Measurements from ENCODE around the gene SLC6A20. TPM values are rescaled to one million over a fixed set of nuclear protein-coding genes. Genes with fewer than 3 reads are reported as not detected.

SLC6A20 gene
- total RNA-seq, 1 donor from 2014 or later = not detected

DNA sequence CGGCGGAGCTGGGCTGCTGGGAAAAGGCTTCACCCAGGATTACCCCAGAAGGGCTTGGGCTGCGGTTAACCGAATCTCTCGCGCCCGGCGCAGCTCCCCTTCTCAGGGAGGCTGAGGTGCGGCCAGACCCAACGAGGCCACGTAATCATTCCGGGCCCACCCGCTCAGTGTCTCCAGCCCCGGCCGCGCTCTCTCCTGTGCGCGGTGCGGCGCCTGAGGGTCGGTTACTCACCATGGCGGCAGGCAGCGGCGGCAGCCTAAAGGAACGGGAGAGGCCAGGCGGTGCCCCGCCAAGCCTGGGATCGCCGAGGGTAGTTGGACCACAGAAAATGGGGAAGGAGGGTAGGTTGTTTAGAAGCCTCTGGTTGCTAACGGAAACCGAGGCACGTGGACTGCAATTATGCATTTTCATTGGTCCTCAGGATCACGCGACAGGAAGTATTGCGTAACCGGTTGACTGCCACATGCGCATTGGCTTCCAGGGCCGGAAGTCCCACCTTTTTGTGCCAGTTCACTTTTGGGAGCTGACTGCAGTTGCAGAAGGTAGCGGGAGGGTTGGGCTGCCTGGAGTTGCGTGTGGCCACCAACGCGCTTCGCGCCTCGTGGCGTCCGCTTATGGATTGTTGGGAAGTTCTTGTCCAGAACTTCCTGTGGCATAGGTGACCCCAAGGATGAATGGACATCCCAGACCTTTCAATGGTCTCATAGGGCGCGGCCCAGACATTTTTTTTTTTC, 45.6 kb upstream of the SLC6A20 start, which contains the start of gene LZTFL1:
Gene LZTFL1 (minus strand): TSS at position 363 of the 735 bp plus-strand sequence. CDS start 128 bp downstream, at position 235.
- no peaks in the 10 kb centered on the region for H3K4me1 ChIP-seq
- Mint-ChIP-seq H3K27ac (peak within 1 kb of the TSS; percentile 58), H3K4me3 (peak within 1 kb of the TSS; percentile 94), H3K36me3 (no peaks in the 10 kb centered on the region), H3K27me3 (ENCODE audit: insufficient read depth, low read depth) (no peaks in the 10 kb centered on the region), H3K9me3 (no peaks in the 10 kb centered on the region), H3K4me1 (peaks cover 7% of the 10 kb centered on the region)
- H4K20me1 ChIP-seq (ENCODE audit: low read depth) = no peaks in the 10 kb centered on the region
- no peak within 1 kb of the TSS for H3K27ac ChIP-seq
- peak within 1 kb of the TSS; percentile 90 for H3K4me2 ChIP-seq
- no peaks in the 10 kb centered on the region for H3K9me3 ChIP-seq (ENCODE audit: low read depth)
- peaks cover 45% of the 10 kb centered on the region for H3K27me3 ChIP-seq
- H2AFZ ChIP-seq (replicated peaks) = peak within 1 kb of the TSS; percentile 63
- TF ChIP-seq, protein P1, sequence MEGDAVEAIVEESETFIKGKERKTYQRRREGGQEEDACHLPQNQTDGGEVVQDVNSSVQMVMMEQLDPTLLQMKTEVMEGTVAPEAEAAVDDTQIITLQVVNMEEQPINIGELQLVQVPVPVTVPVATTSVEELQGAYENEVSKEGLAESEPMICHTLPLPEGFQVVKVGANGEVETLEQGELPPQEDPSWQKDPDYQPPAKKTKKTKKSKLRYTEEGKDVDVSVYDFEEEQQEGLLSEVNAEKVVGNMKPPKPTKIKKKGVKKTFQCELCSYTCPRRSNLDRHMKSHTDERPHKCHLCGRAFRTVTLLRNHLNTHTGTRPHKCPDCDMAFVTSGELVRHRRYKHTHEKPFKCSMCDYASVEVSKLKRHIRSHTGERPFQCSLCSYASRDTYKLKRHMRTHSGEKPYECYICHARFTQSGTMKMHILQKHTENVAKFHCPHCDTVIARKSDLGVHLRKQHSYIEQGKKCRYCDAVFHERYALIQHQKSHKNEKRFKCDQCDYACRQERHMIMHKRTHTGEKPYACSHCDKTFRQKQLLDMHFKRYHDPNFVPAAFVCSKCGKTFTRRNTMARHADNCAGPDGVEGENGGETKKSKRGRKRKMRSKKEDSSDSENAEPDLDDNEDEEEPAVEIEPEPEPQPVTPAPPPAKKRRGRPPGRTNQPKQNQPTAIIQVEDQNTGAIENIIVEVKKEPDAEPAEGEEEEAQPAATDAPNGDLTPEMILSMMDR (IDR thresholded peaks at IDR 0.05) = no peak
- TF ChIP-seq EZH2phosphoT487 (IDR thresholded peaks at IDR 0.05) (no peak), EZH2 (IDR thresholded peaks at IDR 0.05) (no peak)
- H3K79me2 ChIP-seq (ENCODE audit: low read depth) = no peaks in the 10 kb centered on the region
- peak within 1 kb of the TSS; percentile 48 for H3K9ac ChIP-seq
- no peaks in the 10 kb centered on the region for H3F3A ChIP-seq (ENCODE audit: low read depth)
- H3K4me3 ChIP-seq = peak within 1 kb of the TSS; percentile 76
- peak; percentile 93 for DNase-seq (ENCODE audit: low spot score)
- no peaks in the 10 kb centered on the region for H3K36me3 ChIP-seq

- Histone ChIP-seq H3K27ac (no peak overlapping the region), H4K20me1 (ENCODE audit: low read depth) (no peaks in the 10 kb centered on the region), H3K9ac (peak overlapping the region; percentile 48), H3K4me1 (no peaks in the 10 kb centered on the region), H3K4me2 (peak overlapping the region; percentile 90), H3K27me3 (peaks cover 40% of the 10 kb centered on the region), H3K4me3 (peak overlapping the region; percentile 76), H3K9me3 (ENCODE audit: low read depth) (no peaks in the 10 kb centered on the region), H2AFZ (replicated peaks) (peak overlapping the region; percentile 63), H3F3A (ENCODE audit: low read depth) (no peaks in the 10 kb centered on the region), H3K79me2 (ENCODE audit: low read depth) (no peaks in the 10 kb centered on the region), H3K36me3 (no peaks in the 10 kb centered on the region)
- peak overlapping the region; percentile 5 for H3K27ac Mint-ChIP-seq
- DNase-seq (ENCODE audit: low spot score) = peak; percentile 41
- peaks cover 7% of the 10 kb centered on the region for H3K4me1 Mint-ChIP-seq
- H3K9me3 Mint-ChIP-seq = no peaks in the 10 kb centered on the region
- no peaks in the 10 kb centered on the region for H3K27me3 Mint-ChIP-seq (ENCODE audit: insufficient read depth, low read depth)
- TF ChIP-seq EZH2 (IDR thresholded peaks at IDR 0.05) = no peak
- TF ChIP-seq EZH2phosphoT487 (IDR thresholded peaks at IDR 0.05) = no peak
- TF ChIP-seq, protein P1 (IDR thresholded peaks at IDR 0.05) = no peak
- no peaks in the 10 kb centered on the region for H3K36me3 Mint-ChIP-seq
- peak overlapping the region; percentile 94 for H3K4me3 Mint-ChIP-seq
These were observed 45.1 kb upstream of the SLC6A20 start for GRCh38 chr3:45841420-45841756.

DNA sequence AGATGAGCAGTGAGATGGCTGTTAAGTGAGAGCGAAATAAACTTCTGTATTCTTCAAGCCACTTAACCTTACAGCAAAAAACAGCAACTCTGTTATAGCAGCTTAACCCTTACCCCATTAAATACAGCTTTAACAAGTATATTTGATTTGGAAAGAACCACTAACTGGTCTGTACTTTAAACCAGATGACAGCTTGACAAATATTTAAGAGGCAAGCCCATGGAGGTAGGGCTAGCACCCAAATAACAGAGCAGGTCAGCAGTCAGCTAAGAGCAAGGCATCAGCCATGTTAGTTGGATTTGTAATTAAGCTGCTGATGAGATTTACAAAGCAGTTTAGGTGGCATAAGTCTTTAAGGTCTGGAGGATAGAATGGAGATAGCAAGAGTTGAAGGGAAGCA, 42.1 kb upstream of the SLC6A20 start:
- Mint-ChIP-seq H3K9me3 (no peaks in the 10 kb centered on the region), H3K27ac (no peak overlapping the region), H3K36me3 (no peaks in the 10 kb centered on the region), H3K4me3 (no peak overlapping the region), H3K4me1 (peaks cover 7% of the 10 kb centered on the region), H3K27me3 (ENCODE audit: insufficient read depth, low read depth) (no peaks in the 10 kb centered on the region)
- H3F3A ChIP-seq (ENCODE audit: low read depth) = no peaks in the 10 kb centered on the region
- no peak overlapping the region for H3K9ac ChIP-seq
- H3K79me2 ChIP-seq (ENCODE audit: low read depth) = no peaks in the 10 kb centered on the region
- H3K27me3 ChIP-seq = peaks cover 11% of the 10 kb centered on the region
- H3K36me3 ChIP-seq = no peaks in the 10 kb centered on the region
- no peaks in the 10 kb centered on the region for H3K9me3 ChIP-seq (ENCODE audit: low read depth)
- H3K4me2 ChIP-seq = no peak overlapping the region
- H3K4me1 ChIP-seq = no peaks in the 10 kb centered on the region
- TF ChIP-seq EZH2phosphoT487 (IDR thresholded peaks at IDR 0.05) = no peak
- TF ChIP-seq, protein P1 (IDR thresholded peaks at IDR 0.05) = no peak
- no peak for TF ChIP-seq EZH2 (IDR thresholded peaks at IDR 0.05)
- H3K4me3 ChIP-seq = no peak overlapping the region
- H4K20me1 ChIP-seq (ENCODE audit: low read depth) = no peaks in the 10 kb centered on the region
- H2AFZ ChIP-seq (replicated peaks) = no peak overlapping the region
- no peak overlapping the region for H3K27ac ChIP-seq
- no peak for DNase-seq (ENCODE audit: low spot score)

Measured in neural progenitor cell (in vitro differentiated cells).